Measurements from ENCODE around the gene TSPAN10. TPM values are rescaled to one million over a fixed set of nuclear protein-coding genes. Genes with fewer than 3 reads are reported as not detected.

TSPAN10 gene
- total and polyA plus RNA-seq, 2 of the 8 experiments (the other 6 are each of a cell fraction or from before 2014, with no cell fraction given), result 0.99 to 1.1 TPM

DNA sequence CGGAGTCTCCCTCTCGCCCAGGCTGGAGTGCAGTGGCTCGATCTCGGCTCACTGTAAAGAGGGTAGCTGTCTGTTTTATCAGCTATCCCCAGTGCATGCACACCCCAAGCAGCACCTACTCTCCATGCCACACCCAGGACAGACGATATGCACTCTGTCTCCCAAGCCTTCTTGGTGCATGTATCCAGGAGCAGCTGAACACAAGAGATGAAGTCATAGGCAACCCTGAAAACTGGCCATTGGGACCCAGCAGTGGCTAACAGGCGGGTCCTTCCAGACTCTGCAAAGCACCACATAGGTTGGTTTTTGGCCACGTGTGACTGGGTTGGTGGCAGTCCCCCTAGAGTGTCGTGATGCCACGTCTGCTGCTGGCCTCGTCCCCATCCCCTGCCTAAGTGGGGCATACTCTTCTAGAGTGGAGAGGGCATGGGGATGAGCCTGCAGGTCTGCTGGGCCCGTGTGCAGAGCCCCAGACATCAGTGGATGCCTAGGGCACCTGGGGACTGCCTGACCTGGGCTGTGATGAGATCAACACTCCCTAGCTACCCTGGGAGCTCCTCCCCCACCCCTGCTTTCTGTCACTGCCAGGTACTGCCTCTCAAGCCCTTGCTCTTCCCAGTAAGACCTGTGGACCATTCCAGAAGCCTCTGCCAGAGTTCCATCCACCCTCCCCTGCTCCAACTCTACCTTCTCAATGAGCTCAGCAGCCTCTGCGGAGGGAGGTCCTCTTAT is 10.0 kb downstream of the TSPAN10 start:
- Histone ChIP-seq H3K4me3 (ENCODE audit: extremely low read depth in 1 of 4, insufficient read depth in 2 of 4, low read depth in 3 of 4, low read length in 4 of 4) (no peak overlapping the region), H3K14ac (ENCODE audit: insufficient read length) (no peak overlapping the region), H4K5ac (ENCODE audit: insufficient read length, low read depth, low read length) (no peak overlapping the region), H3K4me1 (replicated peaks in 1 of 4; ENCODE audit: control insufficient read depth in 3 of 4, insufficient read depth in 4 of 4, low read length in 3 of 4) (peaks cover 0 to 14% (median 1%) of the 10 kb centered on the region in 4 experiments; a peak in 4 of 7 replicates), H3K4ac (replicated peaks; ENCODE audit: insufficient read length, low read depth, low read length) (no peak overlapping the region), H2BK120ac (replicated peaks; ENCODE audit: low read depth, low read length) (no peak overlapping the region), H2AFZ (ENCODE audit: low read length) (no peak overlapping the region), H4K91ac (replicated peaks; ENCODE audit: insufficient read length, low read length) (peak overlapping the region; percentile 18), H3K56ac (replicated peaks; ENCODE audit: insufficient read length, low read depth, low read length) (no peak overlapping the region), H2BK5ac (ENCODE audit: low read depth, low read length) (no peak overlapping the region), H3K79me1 (ENCODE audit: low read depth, low read length) (peaks cover 6% of the 10 kb centered on the region), H4K20me1 (replicated peaks in 1 of 2; ENCODE audit: control insufficient read depth in 1 of 2, insufficient read depth in 2 of 2, low read length in 2 of 2) (peaks cover 0 to 2% of the 10 kb centered on the region in 2 experiments), H4K8ac (ENCODE audit: extremely low read depth, insufficient read depth, low read length) (peak overlapping the region; percentile 89; the same call in 1 of the 2 replicates), H3K23ac (ENCODE audit: insufficient read length) (no peak overlapping the region), H3K9me3 (ENCODE audit: insufficient read depth in 2 of 2, low read depth in 1 of 2, low read length in 1 of 2) (no peaks in the 10 kb centered on the region), H2BK20ac (ENCODE audit: low read length) (no peak overlapping the region), H3K4me2 (ENCODE audit: insufficient read depth in 1 of 2, low read depth in 2 of 2, low read length in 2 of 2) (peak overlapping the region in 1 of 2 experiments; percentile 76; a peak in 2 of 4 replicates), H3K79me2 (ENCODE audit: control insufficient read depth in 1 of 2, insufficient read depth in 2 of 2, low read length in 2 of 2) (no peaks in the 10 kb centered on the region), H3K9ac (replicated peaks in 1 of 4; ENCODE audit: extremely low read depth in 1 of 4, low read depth in 3 of 4, low read length in 3 of 4) (no peak overlapping the region), H3K36me3 (ENCODE audit: control insufficient read depth in 2 of 4, insufficient read depth in 4 of 4, low read length in 3 of 4) (peaks cover 0 to 3% (median 1%) of the 10 kb centered on the region in 4 experiments; a peak in 3 of 8 replicates), H3K27ac (ENCODE audit: low read depth, low read length) (no peak overlapping the region), H3K23me2 (ENCODE audit: low read depth, low read length) (peaks cover 10% of the 10 kb centered on the region), H2BK15ac (ENCODE audit: low read length) (peak overlapping the region; percentile 23; the same call in 1 of the 2 replicates), H2AK5ac (ENCODE audit: low read depth, low read length) (no peak overlapping the region), H2BK12ac (ENCODE audit: low read depth, low read length) (0 out of 2 replicates have a peak overlapping the region, but pooled peaks have one; percentile 20), H3K27me3 (replicated peaks in 1 of 4; ENCODE audit: control insufficient read depth in 3 of 4, extremely low read depth in 1 of 4, insufficient read depth in 3 of 4, low read length in 3 of 4) (peaks cover 2 to 15% (median 9%) of the 10 kb centered on the region in 4 experiments; a peak in 5 of 7 replicates), H3K18ac (ENCODE audit: extremely low read depth, low read length) (no peak overlapping the region; the same call in 1 of the 2 replicates)
- FAIRE-seq (no peak), DNase-seq (ENCODE audit: low read depth in 1 of 2, low spot score in 2 of 2) (no peak)
- CTCF ChIA-PET (ENCODE audit: partially characterized antibody), result interaction anchor here (0.9 to 3.5 kb wide), 7 partner anchors 11 to 29 kb away, joined by 3 to 9 read pairs (median 3); no protein-coding TSS in a partner anchor
- POLR2A ChIA-PET (ENCODE audit: partially characterized antibody), result interaction anchor here (0.6 to 4.4 kb wide), 12 partner anchors 10 to 154 kb away, joined by 3 to 23 read pairs (median 6); partner anchors contain the start of genes ARL16, FAAP100, HGS and NPLOC4
- WGBS, 2 experiments (ENCODE audit: extremely low coverage in 1 of 2, insufficient coverage in 1 of 2, insufficient read length in 1 of 2, insufficient replicate concordance in 2 of 2, low coverage in 1 of 2, low lambda C conversion rate in 2 of 2, missing lambda C conversion rate in 1 of 2), result 80% methylated on average over 12 of the region's 12 CpGs; no CpG with 5 or more reads in 1 of the 2 experiments
- TF ChIP-seq SIN3A (conservative IDR thresholded peaks at IDR 0.05 in 1 of 2, IDR thresholded peaks at IDR 0.05 in 1 of 2; ENCODE audit: low read depth in 1 of 2, low read length in 2 of 2), result no peak
- no peak for TF ChIP-seq TAF1 (IDR thresholded peaks at IDR 0.05; ENCODE audit: low read depth, low read length)
- TF ChIP-seq TAF7 (optimal IDR thresholded peaks at IDR 0.05; ENCODE audit: borderline replicate concordance, low read depth, low read length), result no peak
- no peak for TF ChIP-seq EP300 (IDR thresholded peaks at IDR 0.05; ENCODE audit: borderline replicate concordance in 1 of 2, low read depth in 2 of 2, low read length in 2 of 2)
- TF ChIP-seq, protein P1, sequence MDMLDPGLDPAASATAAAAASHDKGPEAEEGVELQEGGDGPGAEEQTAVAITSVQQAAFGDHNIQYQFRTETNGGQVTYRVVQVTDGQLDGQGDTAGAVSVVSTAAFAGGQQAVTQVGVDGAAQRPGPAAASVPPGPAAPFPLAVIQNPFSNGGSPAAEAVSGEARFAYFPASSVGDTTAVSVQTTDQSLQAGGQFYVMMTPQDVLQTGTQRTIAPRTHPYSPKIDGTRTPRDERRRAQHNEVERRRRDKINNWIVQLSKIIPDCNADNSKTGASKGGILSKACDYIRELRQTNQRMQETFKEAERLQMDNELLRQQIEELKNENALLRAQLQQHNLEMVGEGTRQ (IDR thresholded peaks at IDR 0.05; ENCODE audit: low read length), result no peak
- TF ChIP-seq CBX8 (IDR thresholded peaks at IDR 0.05; ENCODE audit: borderline replicate concordance, low read depth, low read length), result no peak
- no peak for TF ChIP-seq YY1 (IDR thresholded peaks at IDR 0.05; ENCODE audit: low read depth, low read length)
- TF ChIP-seq, protein P2, sequence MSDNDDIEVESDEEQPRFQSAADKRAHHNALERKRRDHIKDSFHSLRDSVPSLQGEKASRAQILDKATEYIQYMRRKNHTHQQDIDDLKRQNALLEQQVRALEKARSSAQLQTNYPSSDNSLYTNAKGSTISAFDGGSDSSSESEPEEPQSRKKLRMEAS (IDR thresholded peaks at IDR 0.05), result no peak
- no peak for TF ChIP-seq CTBP2 (IDR thresholded peaks at IDR 0.05; ENCODE audit: borderline replicate concordance, insufficient read depth, insufficient read length, low read length)

Data from H1 (cell line).